GM12878 (cell line): ENCODE data around the gene ITGB1BP2. TPM values are rescaled to one million over a fixed set of nuclear protein-coding genes. Genes with fewer than 3 reads are reported as not detected.

Experiments used
- ATAC-seq: fragments of 200-7000 bp; cut with Tn5 transposase; 3 replicates; pipeline ENCODE4 v1.9.1; 2020; ENCODE audit warnings: mild to moderate bottlenecking, moderate library complexity
- BruUV-seq: library from RNA; stranded (reverse); fragments of 400-500 nt; replicated peaks from 2 replicates; lab custom pipeline; 2021; lab: Mats Ljungman, UMichigan
- CTCF ChIA-PET: fragments of 300-600 bp; sonication (Branson Sonifier 250); formaldehyde crosslinking; extraction: SDS; loops from one replicate; lab custom pipeline; 2021; ENCODE audit warnings: inconsistent platforms; lab: Yijun Ruan, JAX
- POLR2A ChIA-PET: fragments of 350-600 bp; formaldehyde crosslinking; extraction: SDS; loops from one replicate; lab custom pipeline; 2021; ENCODE audit warnings: inconsistent platforms; lab: Charles Lee
- RAD21 ChIA-PET: fragments of 300-600 bp; sonication (Branson Sonifier 250); formaldehyde crosslinking; loops from one replicate; lab custom pipeline; 2023; ENCODE audit warnings: antibody characterized with exemption; ENCODE audit not compliant: unreplicated experiment; lab: Charles Lee
- SMC1A ChIA-PET: fragments of 300-600 bp; sonication (Branson Sonifier 250); formaldehyde crosslinking; loops from one replicate; lab custom pipeline; 2023; ENCODE audit not compliant: unreplicated experiment, uncharacterized antibody; lab: Charles Lee
- DNase-seq: peaks from one replicate; pipeline ENCODE4 v3.0.0-alpha.2; 2011; ENCODE audit warnings: low read depth, low spot score
- FAIRE-seq: peaks from 3 replicates; lab custom pipeline; 2011; peaks lifted over from hg19 to GRCh38; lab: Jason Lieb, UNC
- H2AFZ ChIP-seq: 2 replicates; pipeline ENCODE4 v1.6.0; 2011; ENCODE audit warnings: low read depth, low read length, control low read depth; ENCODE audit not compliant: control insufficient read depth
- H3K27ac ChIP-seq: 2 replicates; pipeline ENCODE4 v1.5.1; 2011; ENCODE audit warnings: control low read depth; ENCODE audit not compliant: control insufficient read depth, insufficient read depth
- H3K27me3 ChIP-seq, 2 experiments: replicated peaks in 1 of 2; 2 replicates each; pipeline versions ENCODE4 v1.6.0 to v1.6.1; 2011; ENCODE audit warnings: low read length in 1 of 2; ENCODE audit not compliant: control insufficient read depth in 2 of 2, insufficient read depth in 2 of 2
- H3K36me3 ChIP-seq, 2 experiments: 2 replicates each; pipeline ENCODE4 v1.5.1; 2011; ENCODE audit warnings: low read length in 1 of 2; ENCODE audit not compliant: control insufficient read depth in 2 of 2, insufficient read depth in 2 of 2
- H3K4me1 ChIP-seq: 2 replicates; pipeline ENCODE4 v1.6.1; 2011; ENCODE audit warnings: mild to moderate bottlenecking, low read length, moderate library complexity, mixed read lengths; ENCODE audit not compliant: control insufficient read depth, insufficient read depth
- H3K4me2 ChIP-seq: 2 replicates; pipeline ENCODE4 v1.6.0; 2011; ENCODE audit warnings: control low read depth; ENCODE audit not compliant: control insufficient read depth, insufficient read depth
- H3K4me3 ChIP-seq: fragments of 200-600 bp; sonication (generic); 2 replicates; pipeline ENCODE4 v1.5.1; 2016
- H3K79me2 ChIP-seq: 2 replicates; pipeline ENCODE4 v1.6.0; 2011; ENCODE audit warnings: low read length; ENCODE audit not compliant: control insufficient read depth, insufficient read depth
- H3K9ac ChIP-seq: 2 replicates; pipeline ENCODE4 v1.8.0; 2011; ENCODE audit warnings: low read length, control low read depth, mixed read lengths; ENCODE audit not compliant: control insufficient read depth, insufficient read depth
- H3K9me3 ChIP-seq: replicated peaks from 3 replicates; pipeline ENCODE4 v1.5.1; 2011; ENCODE audit warnings: mild to moderate bottlenecking, low read length; ENCODE audit not compliant: control insufficient read depth, insufficient read depth
- H4K20me1 ChIP-seq: 2 replicates; pipeline ENCODE4 v1.6.0; 2011; ENCODE audit not compliant: control insufficient read depth, insufficient read depth
- HDAC6 ChIP-seq: fragments of 200-600 bp; sonication (generic); IDR thresholded peaks from one replicate; pipeline ENCODE4 v1.8.0; 2017; ENCODE audit warnings: antibody characterized with exemption; ENCODE audit not compliant: unreplicated experiment
- IKZF1 ChIP-seq: fragments of 450-650 bp; conservative IDR thresholded peaks from 2 replicates; pipeline ENCODE4 v1.6.1; 2017; ENCODE audit warnings: antibody characterized with exemption, mild to moderate bottlenecking
- NR2C2 ChIP-seq: IDR thresholded peaks from 2 replicates; pipeline ENCODE4 v1.6.1; 2011; ENCODE audit warnings: borderline replicate concordance, low read depth; ENCODE audit not compliant: control insufficient read depth, insufficient read length
- SIN3A ChIP-seq: IDR thresholded peaks from 2 replicates; pipeline ENCODE4 v1.6.1; 2012; ENCODE audit warnings: low read depth, low read length, improper control_type of control experiment
- SMAD5 ChIP-seq: IDR thresholded peaks from 2 replicates; pipeline ENCODE4 v1.6.1; 2016; ENCODE audit warnings: antibody characterized with exemption, low read depth
- SP1 ChIP-seq: IDR thresholded peaks from one replicate; pipeline ENCODE4 v1.6.1; 2011; ENCODE audit warnings: low read depth, low read length
- TBL1XR1 ChIP-seq: IDR thresholded peaks from 2 replicates; pipeline ENCODE4 v1.6.1; 2012; ENCODE audit warnings: low read depth, low read length, improper control_type of control experiment
- WGBS: methylation state at CpG from one replicate; pipeline ENCODE4 v1.1.6; 2016; ENCODE audit warnings: low lambda C conversion rate; ENCODE audit not compliant: insufficient replicate concordance, insufficient coverage; ENCODE audit errors: missing lambda C conversion rate; 5-methylcytosine and 5-hydroxymethylcytosine counted together
- in situ Hi-C: fragments of 300-500 bp; cut with MboI; formaldehyde crosslinking; loops from 9 replicates; pipeline ENCODE4 v1.14.3; 2018; ENCODE audit warnings: mixed read lengths
- intact Hi-C: fragments of 100-400 bp; cut with micrococcal nuclease; formaldehyde crosslinking; loops from one replicate; pipeline ENCODE4 v1.14.2; 2022; ENCODE audit not compliant: unreplicated experiment
- polyA plus RNA-seq, 11 experiments: library from polyadenylated mRNA; depleted of rRNA in 4 of 11; unstranded in 6 of 11; stranded (reverse) in 5 of 11; fragments of >200 nt; fragmentation: Nextera tagmentation in 4 of 11; fragmentation: Illumina TruSeq in 1 of 11; extraction: Ambion mirVana in 4 of 11; extraction: Trizol in 1 of 11; gene quantifications; 1 replicate in 1 of 11; 2 replicates in 10 of 11; pipeline versions ENCODE4 v1.2.1 to v1.2.3, GENCODE V29; 2011 to 2016; ENCODE audit warnings: inconsistent platforms in 2 of 11, missing spikeins in 2 of 11, low read depth in 1 of 11
- total RNA-seq, 4 experiments: library from RNA; depleted of rRNA in 3 of 4; stranded (reverse); fragments of >200 nt in 3 of 4; fragmentation: Illumina TruSeq in 1 of 4; extraction: Trizol in 1 of 4; gene quantifications; 2 replicates each; pipeline versions ENCODE4 v1.2.1 to v1.2.3, GENCODE V29; 2013 to 2021
- TF ChIP-seq, protein P1 (sequence below): fragments of 450-650 bp; IDR thresholded peaks from 2 replicates; pipeline ENCODE4 v1.6.1; 2018; ENCODE audit warnings: mild to moderate bottlenecking, low read depth, moderate library complexity; ENCODE audit not compliant: partially characterized antibody
- TF ChIP-seq, protein P2 (sequence below): IDR thresholded peaks from 2 replicates; pipeline ENCODE4 v1.6.1; 2012; ENCODE audit warnings: low read depth, low read length, improper control_type of control experiment

Gene ITGB1BP2
- total and polyA plus RNA-seq, 10 of the 15 experiments (the other 5 are each of a cell fraction or from before 2014, with no cell fraction given): 0.50 to 2.9 (median 1.7) TPM

DNA sequence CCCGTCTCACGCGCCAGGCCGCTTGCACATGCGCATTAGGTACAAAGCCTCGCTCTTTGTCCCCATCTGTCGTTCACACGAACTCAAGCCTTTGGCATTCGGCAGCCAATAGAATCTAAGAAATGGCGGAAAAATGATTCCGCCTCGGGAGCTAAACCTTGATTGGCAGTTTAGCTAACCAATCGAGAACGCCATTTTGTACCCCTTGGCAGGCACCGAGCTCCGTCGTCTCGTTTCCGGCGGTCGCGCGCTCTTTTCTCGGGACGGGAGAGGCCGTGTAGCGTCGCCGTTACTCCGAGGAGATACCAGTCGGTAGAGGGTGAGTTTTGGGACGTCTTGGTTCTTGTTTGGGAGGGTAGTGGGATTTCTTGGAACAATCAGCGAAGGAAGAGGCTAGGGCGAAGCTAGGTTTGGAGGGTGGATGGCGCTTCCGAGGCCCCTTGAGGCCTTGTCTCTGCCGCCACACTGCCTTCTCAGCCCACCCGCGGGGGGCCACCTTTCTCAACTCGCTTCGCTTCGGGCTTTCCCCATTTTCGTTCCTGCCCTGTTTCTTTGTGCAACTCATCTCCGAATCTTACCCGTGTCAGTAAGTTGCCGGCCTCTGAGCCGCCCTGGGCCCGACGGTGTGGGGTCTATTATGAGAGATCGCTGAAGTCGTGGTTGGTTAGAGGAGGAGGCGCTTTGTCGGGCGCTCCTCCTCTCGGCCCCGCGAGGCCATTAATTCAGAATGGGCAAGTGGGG, 18.0 kb upstream of the ITGB1BP2 start, which contains the start of gene NONO (continued):
- no peak for TF ChIP-seq HDAC6

DNA sequence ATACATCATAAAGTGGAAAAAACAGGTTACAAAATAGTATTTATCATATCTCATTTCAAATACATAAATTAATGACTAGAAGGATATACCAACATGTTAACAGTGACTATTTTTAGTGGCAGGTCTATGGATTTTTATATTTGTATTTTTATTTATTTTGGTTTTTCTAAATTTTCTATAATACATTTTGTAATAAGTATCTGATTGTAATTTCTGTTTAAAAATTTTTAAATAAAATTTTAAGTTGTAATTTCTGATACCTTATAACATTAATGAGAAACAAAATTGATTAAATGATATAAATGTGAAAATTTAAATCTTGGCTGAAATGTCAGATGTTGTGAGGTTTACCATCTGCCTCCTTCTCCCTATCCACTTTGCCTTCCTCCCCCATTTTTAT, 15.6 kb upstream of the ITGB1BP2 start:
- FAIRE-seq: no peak
- ChIA-PET POLR2A (no interaction called here), RAD21 (interaction anchor here (1.2 kb wide), 1 partner anchor 88 kb away, joined by 3 read pairs; no protein-coding TSS in a partner anchor), CTCF (no interaction called here), SMC1A (no interaction called here)
- H4K20me1 ChIP-seq: no peaks in the 10 kb centered on the region
- TF ChIP-seq TBL1XR1: no peak
- intact Hi-C loops: loop anchor here (2.0 to 10.0 kb wide), 2 partner anchors 89 to 191 kb away; partner anchors contain the start of gene FOXO4
- peak overlapping the region; percentile 78 for H3K4me3 ChIP-seq
- no peak for DNase-seq
- H3K9me3 ChIP-seq: no peaks in the 10 kb centered on the region; the same call in 2 of the 3 replicates
- H3K79me2 ChIP-seq: peaks cover 58% of the 10 kb centered on the region
- no peaks in the 10 kb centered on the region; a peak in 1 of 4 replicates for H3K36me3 ChIP-seq
- no peak overlapping the region for H3K9ac ChIP-seq
- in situ Hi-C loops: no loop called here
- peaks cover 4% of the 10 kb centered on the region for H3K4me1 ChIP-seq
- BruUV-seq: no TSS peak
- H3K4me2 ChIP-seq: peak overlapping the region; percentile 60
- no peak for ATAC-seq
- H3K27me3 ChIP-seq: no peaks in the 10 kb centered on the region
- no peak overlapping the region for H2AFZ ChIP-seq
- no peak overlapping the region for H3K27ac ChIP-seq

DNA sequence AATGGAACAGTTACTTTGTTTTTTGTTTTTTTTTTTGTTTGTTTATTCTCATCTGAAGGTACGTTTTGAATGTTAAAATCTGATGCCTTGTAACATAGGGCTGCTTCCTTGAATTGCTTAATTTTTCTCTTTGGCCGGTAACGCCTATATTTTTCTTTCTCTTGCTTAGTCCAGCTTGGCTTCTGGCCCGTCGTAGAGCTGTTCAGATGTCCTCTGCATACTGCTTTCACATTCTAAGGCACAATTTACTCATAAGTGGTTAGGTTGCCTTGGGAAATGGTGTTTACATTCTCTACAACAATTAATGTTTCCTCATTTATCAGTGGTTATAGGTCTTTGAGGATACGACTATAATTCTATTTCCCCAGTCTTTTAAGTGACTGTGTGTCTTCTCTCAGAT, 10.2 kb upstream of the ITGB1BP2 start:
- Histone ChIP-seq H3K4me2 (no peak overlapping the region), H4K20me1 (no peaks in the 10 kb centered on the region), H3K4me1 (no peaks in the 10 kb centered on the region), H3K9me3 (no peaks in the 10 kb centered on the region), H3K36me3 (peaks cover 0 to 11% of the 10 kb centered on the region in 2 experiments; a peak in 3 of 4 replicates), H3K27ac (no peak overlapping the region), H3K27me3 (no peaks in the 10 kb centered on the region), H3K9ac (no peak overlapping the region), H2AFZ (no peak overlapping the region), H3K4me3 (no peak overlapping the region), H3K79me2 (peaks cover 30% of the 10 kb centered on the region)
- intact Hi-C loops (no loop called here), in situ Hi-C loops (no loop called here)
- TF ChIP-seq SIN3A: no peak
- no peak for TF ChIP-seq SP1
- TF ChIP-seq, protein P1, sequence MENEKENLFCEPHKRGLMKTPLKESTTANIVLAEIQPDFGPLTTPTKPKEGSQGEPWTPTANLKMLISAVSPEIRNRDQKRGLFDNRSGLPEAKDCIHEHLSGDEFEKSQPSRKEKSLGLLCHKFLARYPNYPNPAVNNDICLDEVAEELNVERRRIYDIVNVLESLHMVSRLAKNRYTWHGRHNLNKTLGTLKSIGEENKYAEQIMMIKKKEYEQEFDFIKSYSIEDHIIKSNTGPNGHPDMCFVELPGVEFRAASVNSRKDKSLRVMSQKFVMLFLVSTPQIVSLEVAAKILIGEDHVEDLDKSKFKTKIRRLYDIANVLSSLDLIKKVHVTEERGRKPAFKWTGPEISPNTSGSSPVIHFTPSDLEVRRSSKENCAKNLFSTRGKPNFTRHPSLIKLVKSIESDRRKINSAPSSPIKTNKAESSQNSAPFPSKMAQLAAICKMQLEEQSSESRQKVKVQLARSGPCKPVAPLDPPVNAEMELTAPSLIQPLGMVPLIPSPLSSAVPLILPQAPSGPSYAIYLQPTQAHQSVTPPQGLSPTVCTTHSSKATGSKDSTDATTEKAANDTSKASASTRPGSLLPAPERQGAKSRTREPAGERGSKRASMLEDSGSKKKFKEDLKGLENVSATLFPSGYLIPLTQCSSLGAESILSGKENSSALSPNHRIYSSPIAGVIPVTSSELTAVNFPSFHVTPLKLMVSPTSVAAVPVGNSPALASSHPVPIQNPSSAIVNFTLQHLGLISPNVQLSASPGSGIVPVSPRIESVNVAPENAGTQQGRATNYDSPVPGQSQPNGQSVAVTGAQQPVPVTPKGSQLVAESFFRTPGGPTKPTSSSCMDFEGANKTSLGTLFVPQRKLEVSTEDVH: no peak
- TF ChIP-seq NR2C2: no peak
- TF ChIP-seq IKZF1: no peak
- no peak for TF ChIP-seq SMAD5
- TF ChIP-seq, protein P2, sequence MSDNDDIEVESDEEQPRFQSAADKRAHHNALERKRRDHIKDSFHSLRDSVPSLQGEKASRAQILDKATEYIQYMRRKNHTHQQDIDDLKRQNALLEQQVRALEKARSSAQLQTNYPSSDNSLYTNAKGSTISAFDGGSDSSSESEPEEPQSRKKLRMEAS: no peak
- ChIA-PET RAD21 (no interaction called here), POLR2A (interaction anchor here (1.2 kb wide), 1 partner anchor 8 kb away, joined by 3 read pairs; the partner anchor contains the start of gene NONO), SMC1A (no interaction called here), CTCF (no interaction called here)
- ATAC-seq (no peak), DNase-seq (no peak), FAIRE-seq (no peak)
- WGBS: 82% methylated on average over 6 of the region's 6 CpGs
- no TSS peak for BruUV-seq
